Epithelial cell of esophagus (primary cell): ENCODE measurements around the gene RAF1.

Experiments
- DNase-seq: peaks from one replicate; pipeline ENCODE4 v3.0.0; 2010; ENCODE audit warnings: low read depth
- H3K4me3 ChIP-seq: 2 replicates; pipeline ENCODE4 v1.5.1; 2011; ENCODE audit warnings: mild to moderate bottlenecking, low read length, control low read depth
- CTCF ChIP-seq: IDR thresholded peaks from 2 replicates; pipeline ENCODE4 v1.5.1; 2011; ENCODE audit warnings: low read depth, mild to moderate bottlenecking, low read length, control low read depth, inconsistent platforms; ENCODE audit not compliant: insufficient read depth; ENCODE audit errors: missing control alignments

Gene RAF1

GRCh38 chr3:12586403-12586802 lies 77.5 kb downstream of the RAF1 start:
- no peak for TF ChIP-seq CTCF
- no peak overlapping the region for H3K4me3 ChIP-seq
- DNase-seq, result no peak

- DNase-seq, result no peak
- no peak overlapping the region for H3K4me3 ChIP-seq
- TF ChIP-seq CTCF, result no peak
Measured at GRCh38 chr3:12585970-12586369, 77.9 kb downstream of the RAF1 start.

GRCh38 chr3:12585181-12585580 lies 78.7 kb downstream of the RAF1 start:
- no peak for TF ChIP-seq CTCF
- no peak overlapping the region for H3K4me3 ChIP-seq
- no peak for DNase-seq

GRCh38 chr3:12584083-12584482 lies 79.8 kb downstream of the RAF1 start:
- H3K4me3 ChIP-seq, result no peak overlapping the region
- no peak for TF ChIP-seq CTCF
- no peak for DNase-seq

GRCh38 chr3:12583280-12583679 lies 80.6 kb downstream of the RAF1 start:
- TF ChIP-seq CTCF, result no peak
- H3K4me3 ChIP-seq, result no peak overlapping the region
- DNase-seq, result no peak

- no peak for DNase-seq
- TF ChIP-seq CTCF, result no peak
- H3K4me3 ChIP-seq, result no peak overlapping the region
Measured at GRCh38 chr3:12582730-12583129, 81.2 kb downstream of the RAF1 start.

- H3K4me3 ChIP-seq, result no peak overlapping the region
- DNase-seq, result no peak
- TF ChIP-seq CTCF, result no peak
Measured at GRCh38 chr3:12579905-12580304, 84.0 kb downstream of the RAF1 start.
